K562 (cell line): ENCODE results near the gene SIRPB2. TPM values are rescaled to one million over a fixed set of nuclear protein-coding genes. Genes with fewer than 3 reads are reported as not detected.

Experiments used
- ATAC-seq: fragments of 200-7000 bp; cut with Tn5 transposase; 3 replicates; pipeline ENCODE4 v1.9.1; 2020; ENCODE audit warnings: moderate library complexity
- BruUV-seq: library from RNA; stranded (reverse); fragments of 400-500 nt; replicated peaks from 2 replicates; lab custom pipeline; 2021; lab: Mats Ljungman, UMichigan
- CTCF ChIA-PET: fragments of 300-600 bp; formaldehyde crosslinking; extraction: SDS; loops from one replicate; lab custom pipeline; 2021; ENCODE audit warnings: low intra/inter-chr PET ratio; lab: Yijun Ruan, JAX
- POLR2A ChIA-PET: fragments of 300-600, 350-650 bp; sonication (Branson Sonifier 250); formaldehyde crosslinking; extraction: SDS; loops from one replicate; lab custom pipeline; 2021; ENCODE audit warnings: antibody characterized with exemption, inconsistent platforms; lab: Yijun Ruan, JAX
- DNase-seq, 4 experiments: peaks; one replicate each; pipeline versions ENCODE4 v3.0.0 to v3.0.0-alpha.2; 2011 to 2018; ENCODE audit warnings: low spot score in 3 of 4, mixed read lengths in 3 of 4; ENCODE audit errors: extremely low read depth in 1 of 4
- FAIRE-seq: peaks from 2 replicates; lab custom pipeline; 2011; peaks lifted over from hg19 to GRCh38; lab: Jason Lieb, UNC
- H2AFZ ChIP-seq: 2 replicates; pipeline ENCODE4 v1.6.0; 2011; ENCODE audit warnings: low read depth, low read length, control low read depth, inconsistent platforms
- H3K27ac ChIP-seq: fragments of 200-600 bp; 3 replicates; pipeline ENCODE4 v1.8.0; 2011; ENCODE audit warnings: low read depth, mild to moderate bottlenecking, control low read depth, inconsistent platforms, low read length, moderate library complexity, mixed read lengths; ENCODE audit errors: extremely low read depth
- H3K27me3 ChIP-seq, 2 experiments: fragments of 300-600 bp in 1 of 2; 2 replicates in 1 of 2; 3 replicates in 1 of 2; pipeline versions ENCODE4 v1.6.0 to v1.8.0; 2011; ENCODE audit warnings: inconsistent platforms in 2 of 2, low read length in 2 of 2, mild to moderate bottlenecking in 1 of 2, mixed read lengths in 1 of 2, moderate library complexity in 1 of 2; ENCODE audit not compliant: control insufficient read depth in 2 of 2, insufficient read depth in 2 of 2
- H3K36me3 ChIP-seq: fragments of 300-600 bp; 3 replicates; pipeline ENCODE4 v1.8.0; 2011; ENCODE audit warnings: mild to moderate bottlenecking, low read length, inconsistent platforms; ENCODE audit not compliant: control insufficient read depth, insufficient read depth
- H3K4me1 ChIP-seq, 2 experiments: fragments of 200-600 bp in 1 of 2; replicated peaks in 1 of 2; 2 replicates in 1 of 2; 3 replicates in 1 of 2; pipeline versions ENCODE4 v1.5.1 to v1.8.0; 2011; ENCODE audit warnings: inconsistent platforms in 2 of 2, low read length in 2 of 2, mild to moderate bottlenecking in 1 of 2, mixed read lengths in 1 of 2, moderate library complexity in 1 of 2; ENCODE audit not compliant: control insufficient read depth in 2 of 2, insufficient read depth in 2 of 2
- H3K4me2 ChIP-seq: 2 replicates; pipeline ENCODE4 v1.6.1; 2011; ENCODE audit warnings: low read length, control low read depth, inconsistent platforms, mixed read lengths; ENCODE audit not compliant: insufficient read depth
- H3K4me3 ChIP-seq: fragments of 200-600 bp; sonication (generic), shearing (Covaris generic); 2 replicates; pipeline ENCODE4 v1.5.1; 2016; ENCODE audit warnings: control low read depth, inconsistent platforms
- H3K79me2 ChIP-seq: fragments of 200-600 bp; 3 replicates; pipeline ENCODE4 v1.8.0; 2011; ENCODE audit warnings: low read length, inconsistent platforms; ENCODE audit not compliant: control insufficient read depth, insufficient read depth
- H3K9ac ChIP-seq, 2 experiments: 2 replicates each; pipeline versions ENCODE4 v1.6.0 to v1.6.1; 2011; ENCODE audit warnings: low read depth in 2 of 2, low read length in 2 of 2, control low read depth in 1 of 2, inconsistent platforms in 1 of 2, mild to moderate bottlenecking in 1 of 2, mixed read lengths in 1 of 2; ENCODE audit not compliant: insufficient read depth in 1 of 2
- H3K9me1 ChIP-seq: one replicate; pipeline ENCODE4 v1.6.0; 2011; ENCODE audit warnings: inconsistent platforms, mild to moderate bottlenecking, low read length, moderate library complexity; ENCODE audit not compliant: control insufficient read depth, insufficient read depth
- H3K9me3 ChIP-seq: replicated peaks from 2 replicates; pipeline ENCODE4 v1.5.1; 2011; ENCODE audit warnings: low read depth, low read length, inconsistent platforms; ENCODE audit not compliant: control insufficient read depth, insufficient read depth
- H4K20me1 ChIP-seq: replicated peaks from 2 replicates; pipeline ENCODE4 v1.6.1; 2011; ENCODE audit warnings: low read length, inconsistent platforms, mixed read lengths; ENCODE audit not compliant: control insufficient read depth, insufficient read depth
- BACH1 ChIP-seq: fragments of 200-800 bp; sonication (Bioruptor generic); IDR thresholded peaks from 2 replicates; pipeline ENCODE4 v1.6.1; 2016; ENCODE audit warnings: missing genetic modification characterization, missing compliant biosample characterization
- ELF2 ChIP-seq: fragments of 250-450 bp; sonication (Bioruptor Pico); IDR thresholded peaks from 2 replicates; pipeline ENCODE4 v1.5.0; 2021; ENCODE audit warnings: mild to moderate bottlenecking
- ESRRB ChIP-seq: fragments of 250-450 bp; sonication (Bioruptor Pico); IDR thresholded peaks from 2 replicates; pipeline ENCODE4 v1.5.0; 2020; ENCODE audit warnings: mild to moderate bottlenecking, moderate library complexity, borderline replicate concordance
- GTF2E2 ChIP-seq: fragments of 200-800 bp; sonication (Bioruptor generic); IDR thresholded peaks from 2 replicates; pipeline ENCODE4 v1.6.1; 2016; ENCODE audit warnings: missing genetic modification characterization, missing compliant biosample characterization
- HBP1 ChIP-seq: fragments of 450-650 bp; formaldehyde crosslinking; IDR thresholded peaks from 2 replicates; pipeline ENCODE4 v1.4.0; 2022; ENCODE audit warnings: missing genetic modification characterization
- LCOR ChIP-seq: sonication (generic); formaldehyde crosslinking; IDR thresholded peaks from 2 replicates; pipeline ENCODE4 v1.8.0; 2022; ENCODE audit warnings: mild to moderate bottlenecking, missing genetic modification reagents
- THRAP3 ChIP-seq: fragments of 450-650 bp; IDR thresholded peaks from 2 replicates; pipeline ENCODE4 v1.6.1; 2016; ENCODE audit warnings: mild to moderate bottlenecking, inconsistent platforms, borderline replicate concordance
- ZNF655 ChIP-seq: fragments of 250-450 bp; sonication (Bioruptor Pico); IDR thresholded peaks from 2 replicates; pipeline ENCODE4 v1.5.0; 2021
- in situ Hi-C: fragments of 300-500 bp; cut with MboI; formaldehyde crosslinking; loops from 4 replicates; pipeline ENCODE4 v1.15.0; 2018; ENCODE audit warnings: inconsistent platforms, mixed read lengths
- intact Hi-C: fragments of 100-400 bp; cut with micrococcal nuclease; formaldehyde crosslinking; loops from 2 replicates; pipeline ENCODE4 v1.14.2; 2022
- polyA plus RNA-seq, 8 experiments: library from polyadenylated mRNA; depleted of rRNA in 4 of 8; stranded (reverse) in 5 of 8; unstranded in 3 of 8; fragments of >200 nt; fragmentation: Nextera tagmentation in 2 of 8; fragmentation: Illumina TruSeq in 1 of 8; extraction: Ambion mirVana in 2 of 8; extraction: Trizol in 1 of 8; gene quantifications; 2 replicates each; pipeline versions ENCODE4 v1.2.1 to v1.2.3, GENCODE V29; 2011 to 2014; ENCODE audit warnings: inconsistent platforms in 1 of 8, missing spikeins in 1 of 8
- total RNA-seq, 7 experiments: library from RNA; depleted of rRNA in 6 of 7; stranded (reverse); fragments of >200 nt in 6 of 7; fragmentation: Illumina TruSeq in 2 of 7; extraction: Trizol in 2 of 7; gene quantifications; 2 replicates each; pipeline versions ENCODE4 v1.2.1 to v1.2.3, GENCODE V29; 2011 to 2021; ENCODE audit warnings: low replicate concordance in 1 of 7

Gene SIRPB2
- total and polyA plus RNA-seq, 9 of the 15 experiments (the other 6 are each of a cell fraction or from before 2014, with no cell fraction given), result 0.07 TPM; not detected in 7

DNA sequence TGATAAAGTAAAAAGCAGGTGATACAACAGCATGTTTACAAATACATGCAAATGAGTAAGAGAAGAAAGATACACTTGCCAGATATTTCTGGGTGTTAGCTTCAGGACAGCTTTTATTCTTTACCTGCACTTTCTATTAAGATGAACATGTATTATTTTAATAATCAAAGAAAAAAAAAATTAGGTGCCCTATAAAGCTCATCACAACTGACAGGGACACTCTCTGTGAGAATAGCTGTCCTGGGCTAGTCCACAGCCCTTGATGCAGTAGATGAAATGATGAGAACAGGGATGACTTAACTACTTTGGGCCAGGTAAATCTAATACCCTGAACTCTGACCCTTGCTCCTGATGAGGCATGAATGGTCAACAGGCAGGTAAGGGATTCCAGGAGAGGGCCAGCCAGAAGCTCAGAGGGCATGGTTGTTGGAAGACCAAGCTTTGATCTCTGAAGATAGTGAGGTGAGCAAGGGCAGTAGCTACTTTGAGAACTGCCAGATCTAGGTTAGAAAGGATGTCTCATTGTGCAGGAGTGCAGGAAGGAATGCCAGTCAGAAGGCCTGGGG, 40.2 kb downstream of the SIRPB2 start:
- no peak for DNase-seq
- Histone ChIP-seq H3K4me2 (no peak overlapping the region), H4K20me1 (no peaks in the 10 kb centered on the region), H3K79me2 (no peaks in the 10 kb centered on the region), H3K9me3 (no peaks in the 10 kb centered on the region), H3K27me3 (no peaks in the 10 kb centered on the region), H2AFZ (no peak overlapping the region), H3K4me1 (no peaks in the 10 kb centered on the region), H3K9me1 (no peaks in the 10 kb centered on the region), H3K36me3 (peaks cover 99% of the 10 kb centered on the region), H3K27ac (no peak overlapping the region), H3K9ac (no peak overlapping the region), H3K4me3 (no peak overlapping the region)
- ChIA-PET CTCF (interaction anchor here (0.8 kb wide), 1 partner anchor 1004 kb away, joined by 3 read pairs; no protein-coding TSS in a partner anchor), POLR2A (interaction anchor here (0.7 to 1.3 kb wide), 2 partner anchors 15 to 17 kb away, joined by 3 to 7 read pairs; partner anchors contain the start of gene NSFL1C)
- no peak for FAIRE-seq
- in situ Hi-C loops (no loop called here), intact Hi-C loops (no loop called here)
- TF ChIP-seq THRAP3, result no peak
- no peak for TF ChIP-seq ZNF655 (CRISPR knock-in tag)
- no peak for TF ChIP-seq LCOR (CRISPR knock-in tag)
- no peak for TF ChIP-seq ESRRB (CRISPR knock-in tag)
- TF ChIP-seq BACH1 (tag), result no peak
- no peak for TF ChIP-seq ELF2 (CRISPR knock-in tag)
- no peak for TF ChIP-seq GTF2E2 (tag)
- no peak for TF ChIP-seq HBP1 (CRISPR knock-in tag)
- no peak for ATAC-seq
- BruUV-seq, result no TSS peak
